Right lobe of liver (tissue), 6 donors: ENCODE measurements around the gene DOK5. TPM values are rescaled to one million over a fixed set of nuclear protein-coding genes. Genes with fewer than 3 reads are reported as not detected.

ENCODE experiments used
- ATAC-seq, 4 donors: fragments of 200-7000 bp; cut with Tn5 transposase; one replicate each; pipeline ENCODE4 v1.9.1; 2020; ENCODE audit warnings: mild to moderate bottlenecking in 4 of 4, moderate library complexity in 4 of 4
- DNase-seq, 3 donors: peaks; one replicate each; pipeline ENCODE4 v3.0.0-alpha.2; 2020
- H3K27ac ChIP-seq, 3 donors: fragments of 200-600 bp; one replicate each; pipeline ENCODE4 v1.8.0; 2022
- H3K27me3 ChIP-seq, 2 donors: fragments of 200-600 bp; one replicate each; pipeline ENCODE4 v1.8.0; 2022
- H3K36me3 ChIP-seq, 4 donors: fragments of 200-600 bp; sonication (generic) in 1 of 4; one replicate each; pipeline versions ENCODE4 v1.5.1 to v1.8.0; 2017 to 2022; ENCODE audit warnings: control low read depth in 1 of 4
- H3K4me1 ChIP-seq, 4 donors: fragments of 200-600 bp; sonication (generic) in 1 of 4; one replicate each; pipeline versions ENCODE4 v1.5.1 to v1.8.0; 2017 to 2022; ENCODE audit warnings: control low read depth in 1 of 4
- H3K4me3 ChIP-seq, 3 donors: fragments of 200-600 bp; one replicate each; pipeline ENCODE4 v1.8.0; 2022
- H3K9me3 ChIP-seq, 4 donors: fragments of 200-600 bp; sonication (generic) in 1 of 4; one replicate each; pipeline versions ENCODE4 v1.5.1 to v1.8.0; 2017 to 2022; ENCODE audit warnings: control low read depth in 1 of 4
- POLR2A ChIP-seq: fragments of 450-650 bp; IDR thresholded peaks from one replicate; pipeline ENCODE4 v1.6.1; 2017; ENCODE audit warnings: antibody characterized with exemption, mild to moderate bottlenecking
- WGBS: methylation state at CpG from one replicate; pipeline ENCODE4 v1.1.6; 2018; ENCODE audit warnings: low coverage, low lambda C conversion rate; ENCODE audit not compliant: insufficient coverage; ENCODE audit errors: missing lambda C conversion rate; 5-methylcytosine and 5-hydroxymethylcytosine counted together
- intact Hi-C, 2 donors: fragments of 100-400 bp; cut with DNase I; formaldehyde crosslinking; loops; one replicate each; pipeline versions ENCODE4 v1.11.2 to v1.14.1; 2022
- total RNA-seq, 6 experiments: library from RNA; depleted of rRNA in 2 of 6; stranded (reverse); fragments of >200 nt in 2 of 6; fragmentation: NEBNext Ultra II Directional in 3 of 6; extraction: Animal tissue kit (Norgen Biotek cat#: 25700) in 3 of 6; gene quantifications; one replicate each; pipeline versions ENCODE4 v1.1.0 to v1.2.4, GENCODE V29; 2016 to 2023
- TF ChIP-seq, protein P1 (sequence below), 4 donors: fragments of 200-600 bp in 3 of 4; fragments of 450-650 bp in 1 of 4; IDR thresholded peaks; one replicate each; pipeline versions ENCODE4 v1.5.1 to v1.8.0; 2016 to 2022; ENCODE audit warnings: antibody characterized with exemption in 4 of 4, mild to moderate bottlenecking in 2 of 4
- donor health status: DM: no; HTN: yes; CAD: no.
- donor health status: DM: no; HTN: no; CAD: no.
- donor health status: DM: no; HTN: no; CAD: no.
- donor health status: DM: no; HTN: yes; CAD: no.
- donor health status: DM: no; HTN: yes; CAD: no.

DOK5 gene
- total RNA-seq, 6 experiments from 2014 or later: 0.43 to 0.69 TPM; not detected in 4

DNA sequence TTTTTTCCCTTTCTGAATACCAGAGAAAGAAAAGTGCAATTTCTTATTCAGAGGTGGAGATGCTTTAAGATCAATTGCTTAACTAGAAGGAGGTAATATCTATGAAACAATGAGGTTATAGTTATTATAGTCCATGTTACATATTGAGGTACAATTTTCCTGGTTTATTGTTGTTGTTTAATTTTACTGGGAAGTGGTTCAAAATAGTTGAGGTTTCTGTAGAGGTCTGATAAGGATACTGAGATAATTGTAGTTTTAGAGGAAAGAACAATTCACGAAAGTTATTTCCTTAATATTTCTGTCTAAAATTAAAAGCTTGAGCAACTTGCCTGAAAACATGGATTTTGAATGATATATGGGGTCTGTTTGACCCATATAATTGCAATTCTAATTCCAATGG is 51.4 kb downstream of the DOK5 start:
- DNase-seq (no peak), ATAC-seq (no peak)
- H3K4me3 ChIP-seq: no peak overlapping the region
- H3K36me3 ChIP-seq: no peaks in the 10 kb centered on the region
- intact Hi-C loops: no loop called here
- H3K9me3 ChIP-seq: no peaks in the 10 kb centered on the region
- WGBS: 41% methylated on average over 1 of the region's 1 CpG
- no peak for TF ChIP-seq POLR2A
- TF ChIP-seq, protein P1, sequence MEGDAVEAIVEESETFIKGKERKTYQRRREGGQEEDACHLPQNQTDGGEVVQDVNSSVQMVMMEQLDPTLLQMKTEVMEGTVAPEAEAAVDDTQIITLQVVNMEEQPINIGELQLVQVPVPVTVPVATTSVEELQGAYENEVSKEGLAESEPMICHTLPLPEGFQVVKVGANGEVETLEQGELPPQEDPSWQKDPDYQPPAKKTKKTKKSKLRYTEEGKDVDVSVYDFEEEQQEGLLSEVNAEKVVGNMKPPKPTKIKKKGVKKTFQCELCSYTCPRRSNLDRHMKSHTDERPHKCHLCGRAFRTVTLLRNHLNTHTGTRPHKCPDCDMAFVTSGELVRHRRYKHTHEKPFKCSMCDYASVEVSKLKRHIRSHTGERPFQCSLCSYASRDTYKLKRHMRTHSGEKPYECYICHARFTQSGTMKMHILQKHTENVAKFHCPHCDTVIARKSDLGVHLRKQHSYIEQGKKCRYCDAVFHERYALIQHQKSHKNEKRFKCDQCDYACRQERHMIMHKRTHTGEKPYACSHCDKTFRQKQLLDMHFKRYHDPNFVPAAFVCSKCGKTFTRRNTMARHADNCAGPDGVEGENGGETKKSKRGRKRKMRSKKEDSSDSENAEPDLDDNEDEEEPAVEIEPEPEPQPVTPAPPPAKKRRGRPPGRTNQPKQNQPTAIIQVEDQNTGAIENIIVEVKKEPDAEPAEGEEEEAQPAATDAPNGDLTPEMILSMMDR (IDR thresholded peaks at IDR 0.05): no peak
- no peaks in the 10 kb centered on the region for H3K27me3 ChIP-seq
- no peak overlapping the region for H3K27ac ChIP-seq
- H3K4me1 ChIP-seq: no peaks in the 10 kb centered on the region

DNA sequence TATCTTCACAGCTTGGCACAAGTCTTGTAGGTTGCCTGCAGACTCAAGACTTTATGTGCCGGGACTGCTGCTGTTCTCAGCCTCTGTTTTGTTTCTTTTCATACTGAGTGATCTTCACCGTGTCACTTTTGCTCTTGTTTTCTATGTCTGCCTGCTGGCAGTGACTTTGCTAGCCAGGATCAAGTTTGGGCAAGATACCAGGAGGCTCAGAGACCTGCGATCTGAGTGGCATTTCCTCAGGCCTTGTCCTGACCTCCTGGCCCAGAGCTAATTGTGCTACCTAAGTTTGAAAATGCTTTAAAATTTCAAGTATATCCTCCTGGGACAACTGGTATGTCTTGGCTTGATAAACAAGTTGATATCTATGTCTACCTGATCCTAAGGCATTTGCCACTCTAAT is 57.2 kb downstream of the DOK5 start:
- H3K4me1 ChIP-seq: no peaks in the 10 kb centered on the region
- ATAC-seq: no peak
- no peak for TF ChIP-seq POLR2A
- TF ChIP-seq, protein P1 (IDR thresholded peaks at IDR 0.05): no peak
- no peaks in the 10 kb centered on the region for H3K27me3 ChIP-seq
- intact Hi-C loops: no loop called here
- H3K36me3 ChIP-seq: no peaks in the 10 kb centered on the region
- no peaks in the 10 kb centered on the region for H3K9me3 ChIP-seq
- WGBS: 40% methylated on average over 1 of the region's 3 CpGs
- H3K4me3 ChIP-seq: no peak overlapping the region
- DNase-seq: no peak
- no peak overlapping the region for H3K27ac ChIP-seq

DNA sequence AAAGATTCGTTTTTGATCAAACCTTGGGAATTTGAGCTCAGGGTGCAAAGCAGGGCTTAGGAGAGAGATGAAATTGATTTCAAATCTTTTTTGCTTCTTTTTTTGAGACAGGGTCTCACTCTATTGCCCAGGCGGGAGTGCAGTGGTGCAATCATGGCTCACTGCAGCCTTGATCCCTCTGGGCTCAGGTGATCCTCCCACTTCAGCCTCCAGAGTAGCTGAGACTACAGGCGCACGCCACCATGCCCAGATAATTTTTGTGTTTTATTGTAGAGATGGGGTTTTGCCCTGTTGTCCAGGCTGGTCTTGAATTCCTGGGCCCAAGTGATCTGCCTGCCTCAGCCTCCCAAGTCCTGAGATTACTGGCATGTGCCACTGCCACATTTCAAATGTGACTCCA is 58.7 kb downstream of the DOK5 start:
- Histone ChIP-seq H3K27ac (no peak overlapping the region), H3K9me3 (no peaks in the 10 kb centered on the region), H3K36me3 (no peaks in the 10 kb centered on the region), H3K27me3 (no peaks in the 10 kb centered on the region), H3K4me3 (no peak overlapping the region), H3K4me1 (no peaks in the 10 kb centered on the region)
- ATAC-seq: no peak
- WGBS: 69% methylated on average over 4 of the region's 4 CpGs
- no peak for DNase-seq
- no peak for TF ChIP-seq POLR2A
- TF ChIP-seq, protein P1 (IDR thresholded peaks at IDR 0.05): no peak
- intact Hi-C loops: no loop called here

DNA sequence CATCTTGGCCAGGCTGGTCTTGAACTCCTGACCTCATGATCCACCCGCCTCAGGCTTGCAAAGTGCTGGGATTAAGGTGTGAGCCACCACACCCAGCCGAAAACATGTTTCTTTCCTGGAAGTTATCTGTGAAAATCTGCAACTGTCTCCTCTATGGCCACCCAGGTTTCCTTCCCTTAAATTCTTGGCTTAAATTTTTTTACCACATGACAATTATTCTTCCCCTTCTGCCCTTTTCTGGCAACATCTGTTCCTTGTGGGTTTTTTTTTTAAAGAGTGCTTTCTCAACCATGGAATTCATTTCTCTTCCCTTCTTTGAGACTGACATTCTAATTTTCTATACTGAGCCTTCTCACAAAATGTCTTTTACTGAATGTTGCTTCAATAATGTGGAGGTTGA is 59.6 kb downstream of the DOK5 start:
- WGBS: 27% methylated on average over 2 of the region's 2 CpGs
- TF ChIP-seq, protein P1 (IDR thresholded peaks at IDR 0.05): no peak
- no peak for TF ChIP-seq POLR2A
- Histone ChIP-seq H3K4me3 (no peak overlapping the region), H3K27me3 (no peaks in the 10 kb centered on the region), H3K36me3 (no peaks in the 10 kb centered on the region), H3K9me3 (no peaks in the 10 kb centered on the region), H3K4me1 (no peaks in the 10 kb centered on the region), H3K27ac (no peak overlapping the region)
- intact Hi-C loops: no loop called here
- no peak for DNase-seq
- no peak for ATAC-seq

DNA sequence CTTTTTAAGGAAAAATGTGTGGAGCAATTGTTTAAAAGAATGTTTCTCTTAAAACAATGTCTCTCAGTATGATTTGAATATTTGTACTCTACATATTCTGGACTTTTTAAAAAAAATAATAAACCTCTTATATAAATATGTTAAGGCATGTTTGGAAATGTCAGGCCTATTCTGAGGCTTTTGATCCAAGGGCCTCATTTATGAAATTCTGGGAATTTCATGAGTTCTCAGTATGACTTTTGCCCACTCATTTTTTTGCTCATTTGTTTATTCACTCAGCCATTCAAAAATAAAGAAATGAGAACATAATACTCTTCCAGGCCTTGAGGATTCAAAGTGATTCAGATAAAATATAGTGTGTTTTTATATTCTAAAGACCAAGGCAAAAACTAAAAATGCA is 60.4 kb downstream of the DOK5 start:
- DNase-seq: no peak

More for the DNA sequence above, 60.4 kb downstream of the DOK5 start:
- no peak for TF ChIP-seq POLR2A
- TF ChIP-seq, protein P1 (IDR thresholded peaks at IDR 0.05): no peak
- Histone ChIP-seq H3K36me3 (no peaks in the 10 kb centered on the region), H3K4me1 (no peaks in the 10 kb centered on the region), H3K4me3 (no peak overlapping the region), H3K9me3 (no peaks in the 10 kb centered on the region), H3K27me3 (no peaks in the 10 kb centered on the region), H3K27ac (no peak overlapping the region)
- no peak for ATAC-seq
- intact Hi-C loops: no loop called here
